ENCODE data around the gene NXPE4.
A peak's percentile ranks its signal among the peaks of the same experiment; 100 is the strongest.

NXPE4 gene

GRCh38 chr11:114586797-114587196, 8.8 kb downstream of the NXPE4 start:
- H2AFZ ChIP-seq (ENCODE audit: low read depth, low read length, severe bottlenecking) = no peak overlapping the region

DNA sequence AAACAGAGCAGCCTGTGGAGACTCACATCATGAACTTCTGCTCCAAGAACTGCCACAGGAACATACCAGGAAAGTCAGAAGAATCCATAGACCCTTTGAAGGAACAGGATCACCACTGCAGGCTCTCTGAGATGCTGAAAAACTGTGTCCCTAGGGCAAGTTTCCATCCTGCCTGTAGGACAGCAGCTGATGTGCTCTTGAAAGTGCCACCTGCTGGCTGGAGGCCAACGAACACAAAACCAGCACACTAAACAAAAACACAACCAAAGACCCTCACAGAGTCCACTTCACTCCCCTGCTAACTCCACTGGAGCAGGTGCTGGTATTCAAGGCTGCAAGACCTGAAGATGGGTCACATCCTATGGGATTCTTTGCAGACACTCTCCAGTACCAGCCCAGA, 23.9 kb downstream of the NXPE4 start:
- Histone ChIP-seq H2AFZ (ENCODE audit: low read depth, low read length, severe bottlenecking) (no peak overlapping the region), H3K79me2 (ENCODE audit: insufficient read depth, low read length) (no peaks in the 10 kb centered on the region)

More at GRCh38 chr11:114586797-114587196, 8.8 kb downstream of the NXPE4 start:
- Histone ChIP-seq H3K27me3 (ENCODE audit: low read length) (no peaks in the 10 kb centered on the region), H3K36me3 (ENCODE audit: low read length) (no peaks in the 10 kb centered on the region), H3K4me3 (ENCODE audit: insufficient read depth, low read length, poor library complexity, severe bottlenecking) (no peak overlapping the region), H3K9ac (ENCODE audit: low read length) (no peak overlapping the region), H3K9me3 (ENCODE audit: insufficient read depth, low read length) (peaks cover 33% of the 10 kb centered on the region; the same call in 1 of the 2 replicates), H3K79me2 (ENCODE audit: insufficient read depth, low read length) (no peaks in the 10 kb centered on the region), H4K20me1 (ENCODE audit: low read depth, low read length) (no peaks in the 10 kb centered on the region), H3K27ac (ENCODE audit: low read depth, low read length) (no peak overlapping the region), H3K4me2 (ENCODE audit: low read depth, low read length, poor library complexity, severe bottlenecking) (no peak overlapping the region), H3K9me2 (replicated peaks; ENCODE audit: insufficient read depth, low read length) (no peaks in the 10 kb centered on the region), H3F3A (ENCODE audit: insufficient read depth) (peaks cover 10% of the 10 kb centered on the region)
- TF ChIP-seq, protein P1, sequence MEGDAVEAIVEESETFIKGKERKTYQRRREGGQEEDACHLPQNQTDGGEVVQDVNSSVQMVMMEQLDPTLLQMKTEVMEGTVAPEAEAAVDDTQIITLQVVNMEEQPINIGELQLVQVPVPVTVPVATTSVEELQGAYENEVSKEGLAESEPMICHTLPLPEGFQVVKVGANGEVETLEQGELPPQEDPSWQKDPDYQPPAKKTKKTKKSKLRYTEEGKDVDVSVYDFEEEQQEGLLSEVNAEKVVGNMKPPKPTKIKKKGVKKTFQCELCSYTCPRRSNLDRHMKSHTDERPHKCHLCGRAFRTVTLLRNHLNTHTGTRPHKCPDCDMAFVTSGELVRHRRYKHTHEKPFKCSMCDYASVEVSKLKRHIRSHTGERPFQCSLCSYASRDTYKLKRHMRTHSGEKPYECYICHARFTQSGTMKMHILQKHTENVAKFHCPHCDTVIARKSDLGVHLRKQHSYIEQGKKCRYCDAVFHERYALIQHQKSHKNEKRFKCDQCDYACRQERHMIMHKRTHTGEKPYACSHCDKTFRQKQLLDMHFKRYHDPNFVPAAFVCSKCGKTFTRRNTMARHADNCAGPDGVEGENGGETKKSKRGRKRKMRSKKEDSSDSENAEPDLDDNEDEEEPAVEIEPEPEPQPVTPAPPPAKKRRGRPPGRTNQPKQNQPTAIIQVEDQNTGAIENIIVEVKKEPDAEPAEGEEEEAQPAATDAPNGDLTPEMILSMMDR (IDR thresholded peaks at IDR 0.05; ENCODE audit: insufficient read depth, low read length, poor library complexity, severe bottlenecking) = no peak
- TF ChIP-seq EZH2phosphoT487 (conservative IDR thresholded peaks at IDR 0.05; ENCODE audit: low read length) = no peak

GRCh38 chr11:114569801-114570200, 25.8 kb downstream of the NXPE4 start:
- Histone ChIP-seq H3K27ac (ENCODE audit: low read depth, low read length) (no peak overlapping the region), H3K9me3 (ENCODE audit: insufficient read depth, low read length) (no peaks in the 10 kb centered on the region), H3K79me2 (ENCODE audit: insufficient read depth, low read length) (no peaks in the 10 kb centered on the region), H3K4me2 (ENCODE audit: low read depth, low read length, poor library complexity, severe bottlenecking) (no peak overlapping the region), H2AFZ (ENCODE audit: low read depth, low read length, severe bottlenecking) (no peak overlapping the region), H3K9me2 (replicated peaks; ENCODE audit: insufficient read depth, low read length) (no peaks in the 10 kb centered on the region), H4K20me1 (ENCODE audit: low read depth, low read length) (no peaks in the 10 kb centered on the region), H3K9ac (ENCODE audit: low read length) (no peak overlapping the region), H3K4me3 (ENCODE audit: insufficient read depth, low read length, poor library complexity, severe bottlenecking) (no peak overlapping the region), H3F3A (ENCODE audit: insufficient read depth) (no peaks in the 10 kb centered on the region), H3K27me3 (ENCODE audit: low read length) (no peaks in the 10 kb centered on the region), H3K36me3 (ENCODE audit: low read length) (no peaks in the 10 kb centered on the region)
- TF ChIP-seq, protein P1 (IDR thresholded peaks at IDR 0.05; ENCODE audit: insufficient read depth, low read length, poor library complexity, severe bottlenecking) = no peak
- TF ChIP-seq EZH2phosphoT487 (conservative IDR thresholded peaks at IDR 0.05; ENCODE audit: low read length) = no peak

More for the DNA sequence above, 23.9 kb downstream of the NXPE4 start:
- no peaks in the 10 kb centered on the region for H3K27me3 ChIP-seq (ENCODE audit: low read length)
- no peak overlapping the region for H3K4me2 ChIP-seq (ENCODE audit: low read depth, low read length, poor library complexity, severe bottlenecking)
- no peak overlapping the region for H3K4me3 ChIP-seq (ENCODE audit: insufficient read depth, low read length, poor library complexity, severe bottlenecking)
- H4K20me1 ChIP-seq (ENCODE audit: low read depth, low read length) = no peaks in the 10 kb centered on the region
- no peaks in the 10 kb centered on the region for H3K9me2 ChIP-seq (replicated peaks; ENCODE audit: insufficient read depth, low read length)
- H3F3A ChIP-seq (ENCODE audit: insufficient read depth) = no peaks in the 10 kb centered on the region
- H3K9ac ChIP-seq (ENCODE audit: low read length) = no peak overlapping the region
- no peak overlapping the region for H3K27ac ChIP-seq (ENCODE audit: low read depth, low read length)
- no peaks in the 10 kb centered on the region for H3K36me3 ChIP-seq (ENCODE audit: low read length)
- TF ChIP-seq, protein P1 (IDR thresholded peaks at IDR 0.05; ENCODE audit: insufficient read depth, low read length, poor library complexity, severe bottlenecking) = peak; percentile 12
- TF ChIP-seq EZH2phosphoT487 (conservative IDR thresholded peaks at IDR 0.05; ENCODE audit: low read length) = no peak
- no peaks in the 10 kb centered on the region for H3K9me3 ChIP-seq (ENCODE audit: insufficient read depth, low read length)
